ENCODE data around the gene HMG20A. TPM values are rescaled to one million over a fixed set of nuclear protein-coding genes. Genes with fewer than 3 reads are reported as not detected.

The HMG20A gene
- total and polyA plus RNA-seq, 2 experiments from 2014 or later: 17.8 to 57.8 TPM

DNA sequence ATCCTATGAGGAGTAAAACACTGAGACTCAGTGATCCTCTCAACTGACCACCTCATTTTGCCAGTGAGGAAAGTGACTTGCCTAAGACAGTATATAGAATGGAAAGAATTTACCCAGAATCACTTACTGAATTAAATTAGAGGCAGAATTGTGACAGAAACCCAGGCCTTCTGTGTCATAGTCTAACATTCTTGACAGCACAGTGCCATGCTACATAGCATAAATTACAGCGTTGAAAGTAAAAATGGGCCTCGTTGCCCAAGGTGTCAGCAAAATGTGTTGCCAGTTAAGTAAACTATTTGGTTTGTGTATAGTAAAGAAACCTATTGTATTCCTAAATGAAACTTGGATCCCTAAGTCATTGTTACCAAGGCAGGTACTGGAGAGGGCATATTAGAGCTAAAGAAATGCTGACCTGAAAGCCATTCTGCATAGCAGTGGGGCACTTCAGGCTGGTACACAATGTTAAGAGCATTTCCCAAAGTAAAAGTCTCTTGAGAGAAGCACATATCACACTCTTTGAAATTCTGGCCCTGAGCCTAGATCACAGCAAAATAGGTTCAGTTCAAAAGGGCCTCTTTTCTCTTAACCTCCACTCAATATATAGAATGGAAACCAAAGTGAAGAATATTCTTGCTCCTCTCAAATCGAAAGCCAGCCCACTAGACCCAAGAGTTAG is 53.8 kb downstream of the HMG20A start:
- Mint-ChIP-seq H3K27ac (no peak overlapping the region), H3K27me3 (ENCODE audit: insufficient read depth, low read depth, poor library complexity) (no peaks in the 10 kb centered on the region), H3K4me3 (no peak overlapping the region), H3K9me3 (no peaks in the 10 kb centered on the region; the same call in 2 of the 3 replicates), H3K36me3 (ENCODE audit: low read depth) (peaks cover 42% of the 10 kb centered on the region), H3K4me1 (peaks cover 37% of the 10 kb centered on the region)
- Histone ChIP-seq H3K27ac (ENCODE audit: low read depth) (no peak overlapping the region), H3K36me3 (ENCODE audit: insufficient read depth) (peaks cover 9% of the 10 kb centered on the region; the same call in 1 of the 2 replicates), H3K4me3 (no peak overlapping the region), H3K27me3 (ENCODE audit: insufficient read depth) (no peaks in the 10 kb centered on the region), H4K20me1 (replicated peaks; ENCODE audit: insufficient read depth) (no peaks in the 10 kb centered on the region), H3K4me1 (ENCODE audit: insufficient read depth) (peaks cover 22% of the 10 kb centered on the region), H3K79me2 (replicated peaks; ENCODE audit: insufficient read depth) (no peaks in the 10 kb centered on the region; the same call in 1 of the 2 replicates), H3K4me2 (no peak overlapping the region), H3K9me2 (ENCODE audit: insufficient read depth) (no peaks in the 10 kb centered on the region), H2AFZ (no peak overlapping the region), H3F3A (replicated peaks; ENCODE audit: low read depth) (no peaks in the 10 kb centered on the region; the same call in 1 of the 2 replicates)
- DNase-seq (ENCODE audit: low spot score) (no peak), ATAC-seq (peak; percentile 71)
- TF ChIP-seq, protein P1, sequence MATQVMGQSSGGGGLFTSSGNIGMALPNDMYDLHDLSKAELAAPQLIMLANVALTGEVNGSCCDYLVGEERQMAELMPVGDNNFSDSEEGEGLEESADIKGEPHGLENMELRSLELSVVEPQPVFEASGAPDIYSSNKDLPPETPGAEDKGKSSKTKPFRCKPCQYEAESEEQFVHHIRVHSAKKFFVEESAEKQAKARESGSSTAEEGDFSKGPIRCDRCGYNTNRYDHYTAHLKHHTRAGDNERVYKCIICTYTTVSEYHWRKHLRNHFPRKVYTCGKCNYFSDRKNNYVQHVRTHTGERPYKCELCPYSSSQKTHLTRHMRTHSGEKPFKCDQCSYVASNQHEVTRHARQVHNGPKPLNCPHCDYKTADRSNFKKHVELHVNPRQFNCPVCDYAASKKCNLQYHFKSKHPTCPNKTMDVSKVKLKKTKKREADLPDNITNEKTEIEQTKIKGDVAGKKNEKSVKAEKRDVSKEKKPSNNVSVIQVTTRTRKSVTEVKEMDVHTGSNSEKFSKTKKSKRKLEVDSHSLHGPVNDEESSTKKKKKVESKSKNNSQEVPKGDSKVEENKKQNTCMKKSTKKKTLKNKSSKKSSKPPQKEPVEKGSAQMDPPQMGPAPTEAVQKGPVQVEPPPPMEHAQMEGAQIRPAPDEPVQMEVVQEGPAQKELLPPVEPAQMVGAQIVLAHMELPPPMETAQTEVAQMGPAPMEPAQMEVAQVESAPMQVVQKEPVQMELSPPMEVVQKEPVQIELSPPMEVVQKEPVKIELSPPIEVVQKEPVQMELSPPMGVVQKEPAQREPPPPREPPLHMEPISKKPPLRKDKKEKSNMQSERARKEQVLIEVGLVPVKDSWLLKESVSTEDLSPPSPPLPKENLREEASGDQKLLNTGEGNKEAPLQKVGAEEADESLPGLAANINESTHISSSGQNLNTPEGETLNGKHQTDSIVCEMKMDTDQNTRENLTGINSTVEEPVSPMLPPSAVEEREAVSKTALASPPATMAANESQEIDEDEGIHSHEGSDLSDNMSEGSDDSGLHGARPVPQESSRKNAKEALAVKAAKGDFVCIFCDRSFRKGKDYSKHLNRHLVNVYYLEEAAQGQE (IDR thresholded peaks at IDR 0.05; ENCODE audit: unreplicated experiment): no peak
- no peak for TF ChIP-seq ZNF331 (CRISPR knock-in tag; IDR thresholded peaks at IDR 0.05; ENCODE audit: low read depth)
- TF ChIP-seq EZH2phosphoT487 (IDR thresholded peaks at IDR 0.05; ENCODE audit: unreplicated experiment): no peak
- no peak for TF ChIP-seq ZNF114 (CRISPR knock-in tag; IDR thresholded peaks at IDR 0.05)
- TF ChIP-seq, protein P2, sequence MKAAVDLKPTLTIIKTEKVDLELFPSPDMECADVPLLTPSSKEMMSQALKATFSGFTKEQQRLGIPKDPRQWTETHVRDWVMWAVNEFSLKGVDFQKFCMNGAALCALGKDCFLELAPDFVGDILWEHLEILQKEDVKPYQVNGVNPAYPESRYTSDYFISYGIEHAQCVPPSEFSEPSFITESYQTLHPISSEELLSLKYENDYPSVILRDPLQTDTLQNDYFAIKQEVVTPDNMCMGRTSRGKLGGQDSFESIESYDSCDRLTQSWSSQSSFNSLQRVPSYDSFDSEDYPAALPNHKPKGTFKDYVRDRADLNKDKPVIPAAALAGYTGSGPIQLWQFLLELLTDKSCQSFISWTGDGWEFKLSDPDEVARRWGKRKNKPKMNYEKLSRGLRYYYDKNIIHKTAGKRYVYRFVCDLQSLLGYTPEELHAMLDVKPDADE (IDR thresholded peaks at IDR 0.05): no peak
- no peak for TF ChIP-seq JUNB (IDR thresholded peaks at IDR 0.05; ENCODE audit: unreplicated experiment)
- TF ChIP-seq STAT1 (IDR thresholded peaks at IDR 0.05; ENCODE audit: unreplicated experiment): no peak
- TF ChIP-seq, protein P3, sequence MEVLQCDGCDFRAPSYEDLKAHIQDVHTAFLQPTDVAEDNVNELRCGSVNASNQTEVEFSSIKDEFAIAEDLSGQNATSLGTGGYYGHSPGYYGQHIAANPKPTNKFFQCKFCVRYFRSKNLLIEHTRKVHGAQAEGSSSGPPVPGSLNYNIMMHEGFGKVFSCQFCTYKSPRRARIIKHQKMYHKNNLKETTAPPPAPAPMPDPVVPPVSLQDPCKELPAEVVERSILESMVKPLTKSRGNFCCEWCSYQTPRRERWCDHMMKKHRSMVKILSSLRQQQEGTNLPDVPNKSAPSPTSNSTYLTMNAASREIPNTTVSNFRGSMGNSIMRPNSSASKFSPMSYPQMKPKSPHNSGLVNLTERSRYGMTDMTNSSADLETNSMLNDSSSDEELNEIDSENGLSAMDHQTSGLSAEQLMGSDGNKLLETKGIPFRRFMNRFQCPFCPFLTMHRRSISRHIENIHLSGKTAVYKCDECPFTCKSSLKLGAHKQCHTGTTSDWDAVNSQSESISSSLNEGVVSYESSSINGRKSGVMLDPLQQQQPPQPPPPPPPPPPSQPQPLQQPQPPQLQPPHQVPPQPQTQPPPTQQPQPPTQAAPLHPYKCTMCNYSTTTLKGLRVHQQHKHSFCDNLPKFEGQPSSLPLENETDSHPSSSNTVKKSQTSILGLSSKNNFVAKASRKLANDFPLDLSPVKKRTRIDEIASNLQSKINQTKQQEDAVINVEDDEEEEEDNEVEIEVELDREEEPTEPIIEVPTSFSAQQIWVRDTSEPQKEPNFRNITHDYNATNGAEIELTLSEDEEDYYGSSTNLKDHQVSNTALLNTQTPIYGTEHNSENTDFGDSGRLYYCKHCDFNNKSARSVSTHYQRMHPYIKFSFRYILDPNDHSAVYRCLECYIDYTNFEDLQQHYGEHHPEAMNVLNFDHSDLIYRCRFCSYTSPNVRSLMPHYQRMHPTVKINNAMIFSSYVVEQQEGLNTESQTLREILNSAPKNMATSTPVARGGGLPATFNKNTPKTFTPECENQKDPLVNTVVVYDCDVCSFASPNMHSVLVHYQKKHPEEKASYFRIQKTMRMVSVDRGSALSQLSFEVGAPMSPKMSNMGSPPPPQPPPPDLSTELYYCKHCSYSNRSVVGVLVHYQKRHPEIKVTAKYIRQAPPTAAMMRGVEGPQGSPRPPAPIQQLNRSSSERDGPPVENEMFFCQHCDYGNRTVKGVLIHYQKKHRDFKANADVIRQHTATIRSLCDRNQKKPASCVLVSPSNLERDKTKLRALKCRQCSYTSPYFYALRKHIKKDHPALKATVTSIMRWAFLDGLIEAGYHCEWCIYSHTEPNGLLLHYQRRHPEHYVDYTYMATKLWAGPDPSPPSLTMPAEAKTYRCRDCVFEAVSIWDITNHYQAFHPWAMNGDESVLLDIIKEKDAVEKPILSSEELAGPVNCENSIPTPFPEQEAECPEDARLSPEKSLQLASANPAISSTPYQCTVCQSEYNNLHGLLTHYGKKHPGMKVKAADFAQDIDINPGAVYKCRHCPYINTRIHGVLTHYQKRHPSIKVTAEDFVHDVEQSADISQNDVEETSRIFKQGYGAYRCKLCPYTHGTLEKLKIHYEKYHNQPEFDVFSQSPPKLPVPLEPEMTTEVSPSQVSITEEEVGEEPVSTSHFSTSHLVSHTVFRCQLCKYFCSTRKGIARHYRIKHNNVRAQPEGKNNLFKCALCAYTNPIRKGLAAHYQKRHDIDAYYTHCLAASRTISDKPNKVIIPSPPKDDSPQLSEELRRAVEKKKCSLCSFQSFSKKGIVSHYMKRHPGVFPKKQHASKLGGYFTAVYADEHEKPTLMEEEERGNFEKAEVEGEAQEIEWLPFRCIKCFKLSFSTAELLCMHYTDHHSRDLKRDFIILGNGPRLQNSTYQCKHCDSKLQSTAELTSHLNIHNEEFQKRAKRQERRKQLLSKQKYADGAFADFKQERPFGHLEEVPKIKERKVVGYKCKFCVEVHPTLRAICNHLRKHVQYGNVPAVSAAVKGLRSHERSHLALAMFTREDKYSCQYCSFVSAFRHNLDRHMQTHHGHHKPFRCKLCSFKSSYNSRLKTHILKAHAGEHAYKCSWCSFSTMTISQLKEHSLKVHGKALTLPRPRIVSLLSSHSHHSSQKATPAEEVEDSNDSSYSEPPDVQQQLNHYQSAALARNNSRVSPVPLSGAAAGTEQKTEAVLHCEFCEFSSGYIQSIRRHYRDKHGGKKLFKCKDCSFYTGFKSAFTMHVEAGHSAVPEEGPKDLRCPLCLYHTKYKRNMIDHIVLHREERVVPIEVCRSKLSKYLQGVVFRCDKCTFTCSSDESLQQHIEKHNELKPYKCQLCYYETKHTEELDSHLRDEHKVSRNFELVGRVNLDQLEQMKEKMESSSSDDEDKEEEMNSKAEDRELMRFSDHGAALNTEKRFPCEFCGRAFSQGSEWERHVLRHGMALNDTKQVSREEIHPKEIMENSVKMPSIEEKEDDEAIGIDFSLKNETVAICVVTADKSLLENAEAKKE (CRISPR knock-in tag; IDR thresholded peaks at IDR 0.05): no peak
- TF ChIP-seq CREB1 (CRISPR knock-in tag; IDR thresholded peaks at IDR 0.05; ENCODE audit: low read depth): no peak
- TF ChIP-seq POLR2AphosphoS5 (IDR thresholded peaks at IDR 0.05; ENCODE audit: low read depth): no peak
- TF ChIP-seq NANOG (IDR thresholded peaks at IDR 0.05; ENCODE audit: borderline replicate concordance): no peak
- no peak for TF ChIP-seq EZH2 (IDR thresholded peaks at IDR 0.05; ENCODE audit: low read depth, unreplicated experiment)
- TF ChIP-seq, protein P4, sequence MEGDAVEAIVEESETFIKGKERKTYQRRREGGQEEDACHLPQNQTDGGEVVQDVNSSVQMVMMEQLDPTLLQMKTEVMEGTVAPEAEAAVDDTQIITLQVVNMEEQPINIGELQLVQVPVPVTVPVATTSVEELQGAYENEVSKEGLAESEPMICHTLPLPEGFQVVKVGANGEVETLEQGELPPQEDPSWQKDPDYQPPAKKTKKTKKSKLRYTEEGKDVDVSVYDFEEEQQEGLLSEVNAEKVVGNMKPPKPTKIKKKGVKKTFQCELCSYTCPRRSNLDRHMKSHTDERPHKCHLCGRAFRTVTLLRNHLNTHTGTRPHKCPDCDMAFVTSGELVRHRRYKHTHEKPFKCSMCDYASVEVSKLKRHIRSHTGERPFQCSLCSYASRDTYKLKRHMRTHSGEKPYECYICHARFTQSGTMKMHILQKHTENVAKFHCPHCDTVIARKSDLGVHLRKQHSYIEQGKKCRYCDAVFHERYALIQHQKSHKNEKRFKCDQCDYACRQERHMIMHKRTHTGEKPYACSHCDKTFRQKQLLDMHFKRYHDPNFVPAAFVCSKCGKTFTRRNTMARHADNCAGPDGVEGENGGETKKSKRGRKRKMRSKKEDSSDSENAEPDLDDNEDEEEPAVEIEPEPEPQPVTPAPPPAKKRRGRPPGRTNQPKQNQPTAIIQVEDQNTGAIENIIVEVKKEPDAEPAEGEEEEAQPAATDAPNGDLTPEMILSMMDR (conservative IDR thresholded peaks at IDR 0.05; ENCODE audit: low read depth in 2 of 2): no peak

Measured in GM23338 (cell line).